ENCODE data around the gene C1orf74. TPM values are rescaled to one million over a fixed set of nuclear protein-coding genes. Genes with fewer than 3 reads are reported as not detected.

Gene C1orf74
- total RNA-seq, 2 experiments from 2014 or later: 0.63 to 0.67 TPM

DNA sequence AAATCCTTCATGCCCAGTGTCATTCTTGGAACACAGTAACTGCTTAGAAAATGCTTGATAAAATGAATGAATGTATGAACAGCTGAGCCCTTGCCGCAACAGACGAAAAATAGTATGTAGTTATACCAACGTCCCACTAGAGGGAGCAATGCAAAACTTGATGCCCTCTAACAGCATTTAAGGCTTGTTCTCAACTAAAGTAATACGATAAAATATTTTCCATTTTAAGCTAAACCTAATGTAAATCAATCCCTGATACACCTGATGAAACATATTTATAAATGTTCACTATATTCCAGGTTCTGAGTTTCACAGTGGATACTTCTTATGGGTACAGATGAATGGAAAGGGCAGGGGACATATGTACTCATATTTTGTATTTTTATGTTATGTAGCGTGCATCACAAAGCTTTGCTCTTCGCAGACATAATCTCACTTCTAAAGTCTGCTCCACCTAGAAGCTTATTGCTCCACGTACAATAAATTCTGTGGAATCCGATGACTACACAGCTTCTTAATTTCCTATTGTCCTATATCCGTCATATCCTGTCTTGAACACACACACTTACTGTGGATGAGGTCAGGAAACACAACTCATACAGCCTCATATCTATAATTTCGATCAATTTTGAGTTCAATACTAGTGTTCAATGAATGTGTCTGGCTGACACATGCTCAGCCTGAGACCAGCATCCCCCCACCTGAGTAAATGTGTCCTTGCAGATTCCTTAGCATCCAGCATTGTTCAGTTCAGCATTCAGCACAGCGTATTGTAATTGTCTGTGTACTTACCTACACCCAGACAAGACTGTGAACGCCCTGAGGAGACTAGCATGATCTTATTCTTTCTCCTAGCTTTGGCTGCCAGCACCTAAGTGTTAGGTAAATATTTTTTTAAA, 39.0 kb upstream of the C1orf74 start:
- ChIA-PET CTCF (interaction anchor here (0.7 to 2.6 kb wide), 16 partner anchors 8 to 99 kb away, joined by 3 to 18 read pairs (median 4); partner anchors contain the start of genes C1orf74, IRF6 and TRAF3IP3), POLR2A (interaction anchor here (0.7 to 2.4 kb wide), 6 partner anchors 18 to 55 kb away, joined by 3 to 14 read pairs (median 4); partner anchors contain the start of genes C1orf74 and IRF6)
- Mint-ChIP-seq H3K4me1 (ENCODE audit: low read depth) (peaks cover 26% of the 10 kb centered on the region), H3K36me3 (ENCODE audit: low read depth) (peaks cover 7% of the 10 kb centered on the region), H3K4me3 (no peak overlapping the region), H3K9me3 (no peaks in the 10 kb centered on the region), H3K27me3 (peaks cover 19% of the 10 kb centered on the region), H3K27ac (no peak overlapping the region)
- H3K4me3 ChIP-seq (ENCODE audit: low read length): no peak overlapping the region
- intact Hi-C loops (cut with DNase I, micrococcal nuclease): loop anchor here in 1 of 2 experiments (5.0 kb wide), 1 partner anchor 76 kb away; no protein-coding TSS in a partner anchor
- H3K4me1 ChIP-seq (ENCODE audit: insufficient read depth, low read length): peaks cover 18% of the 10 kb centered on the region
- ATAC-seq (ENCODE audit: poor library complexity) (peak; percentile 41), DNase-seq (peak in 4 of 14 experiments; percentile 40 to 81 (median 66))
- TF ChIP-seq, protein P1, sequence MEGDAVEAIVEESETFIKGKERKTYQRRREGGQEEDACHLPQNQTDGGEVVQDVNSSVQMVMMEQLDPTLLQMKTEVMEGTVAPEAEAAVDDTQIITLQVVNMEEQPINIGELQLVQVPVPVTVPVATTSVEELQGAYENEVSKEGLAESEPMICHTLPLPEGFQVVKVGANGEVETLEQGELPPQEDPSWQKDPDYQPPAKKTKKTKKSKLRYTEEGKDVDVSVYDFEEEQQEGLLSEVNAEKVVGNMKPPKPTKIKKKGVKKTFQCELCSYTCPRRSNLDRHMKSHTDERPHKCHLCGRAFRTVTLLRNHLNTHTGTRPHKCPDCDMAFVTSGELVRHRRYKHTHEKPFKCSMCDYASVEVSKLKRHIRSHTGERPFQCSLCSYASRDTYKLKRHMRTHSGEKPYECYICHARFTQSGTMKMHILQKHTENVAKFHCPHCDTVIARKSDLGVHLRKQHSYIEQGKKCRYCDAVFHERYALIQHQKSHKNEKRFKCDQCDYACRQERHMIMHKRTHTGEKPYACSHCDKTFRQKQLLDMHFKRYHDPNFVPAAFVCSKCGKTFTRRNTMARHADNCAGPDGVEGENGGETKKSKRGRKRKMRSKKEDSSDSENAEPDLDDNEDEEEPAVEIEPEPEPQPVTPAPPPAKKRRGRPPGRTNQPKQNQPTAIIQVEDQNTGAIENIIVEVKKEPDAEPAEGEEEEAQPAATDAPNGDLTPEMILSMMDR (IDR thresholded peaks at IDR 0.05): peak; percentile 91
- H3K36me3 ChIP-seq (ENCODE audit: insufficient read depth, low read length): no peaks in the 10 kb centered on the region
- no peaks in the 10 kb centered on the region for H3K9me3 ChIP-seq (ENCODE audit: control insufficient read depth in 1 of 2, insufficient read depth in 1 of 2, low read length in 2 of 2)
- H3K27me3 ChIP-seq (ENCODE audit: control insufficient read depth in 1 of 2, insufficient read depth in 2 of 2, low read length in 2 of 2): peaks cover 3 to 7% of the 10 kb centered on the region in 2 experiments
- no peak overlapping the region for H3K27ac ChIP-seq (ENCODE audit: low read depth in 1 of 2, low read length in 2 of 2)

DNA sequence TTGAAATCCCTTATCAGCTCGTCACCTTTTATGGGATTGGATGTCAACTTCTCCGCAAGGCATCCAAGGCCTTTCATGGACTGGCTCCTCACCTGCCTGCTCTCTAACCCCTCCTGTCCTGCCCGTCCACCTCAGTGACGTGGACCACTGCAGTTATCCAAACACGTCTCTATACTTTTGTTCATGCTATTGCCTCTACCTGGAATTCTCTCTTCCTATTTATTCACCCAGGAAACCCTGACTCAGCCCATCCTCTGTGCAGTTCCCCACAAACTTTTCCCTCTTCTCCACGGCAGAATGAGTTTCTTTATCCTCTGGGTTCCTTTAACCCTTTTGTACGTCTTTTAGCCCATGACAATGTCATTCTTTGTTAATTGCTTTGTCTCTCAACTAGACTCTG, 38.3 kb upstream of the C1orf74 start:
- Histone ChIP-seq H3K27me3 (ENCODE audit: control insufficient read depth in 1 of 2, insufficient read depth in 2 of 2, low read length in 2 of 2) (peaks cover 5 to 7% of the 10 kb centered on the region in 2 experiments), H3K27ac (ENCODE audit: low read depth in 1 of 2, low read length in 2 of 2) (no peak overlapping the region), H3K4me3 (ENCODE audit: low read length) (no peak overlapping the region), H3K36me3 (ENCODE audit: insufficient read depth, low read length) (no peaks in the 10 kb centered on the region), H3K4me1 (ENCODE audit: insufficient read depth, low read length) (peaks cover 13% of the 10 kb centered on the region), H3K9me3 (ENCODE audit: control insufficient read depth in 1 of 2, insufficient read depth in 1 of 2, low read length in 2 of 2) (no peaks in the 10 kb centered on the region)
- no peak for ATAC-seq (ENCODE audit: poor library complexity)
- DNase-seq: no peak
- intact Hi-C loops (cut with DNase I, micrococcal nuclease): loop anchor here in 1 of 2 experiments (5.0 kb wide), 1 partner anchor 75 kb away; no protein-coding TSS in a partner anchor
- H3K27ac Mint-ChIP-seq: no peak overlapping the region
- ChIA-PET POLR2A (interaction anchor here (0.7 to 2.4 kb wide), 5 partner anchors 17 to 54 kb away, joined by 3 to 14 read pairs (median 4); partner anchors contain the start of genes C1orf74 and IRF6), CTCF (interaction anchor here (0.7 to 2.6 kb wide), 15 partner anchors 8 to 98 kb away, joined by 3 to 18 read pairs (median 5); partner anchors contain the start of genes C1orf74 and IRF6)
- H3K9me3 Mint-ChIP-seq: no peaks in the 10 kb centered on the region
- H3K4me1 Mint-ChIP-seq (ENCODE audit: low read depth): peaks cover 19% of the 10 kb centered on the region
- H3K27me3 Mint-ChIP-seq: peaks cover 19% of the 10 kb centered on the region
- H3K4me3 Mint-ChIP-seq: no peak overlapping the region
- TF ChIP-seq, protein P1 (IDR thresholded peaks at IDR 0.05): no peak
- H3K36me3 Mint-ChIP-seq (ENCODE audit: low read depth): peaks cover under 1% of the 10 kb centered on the region

DNA sequence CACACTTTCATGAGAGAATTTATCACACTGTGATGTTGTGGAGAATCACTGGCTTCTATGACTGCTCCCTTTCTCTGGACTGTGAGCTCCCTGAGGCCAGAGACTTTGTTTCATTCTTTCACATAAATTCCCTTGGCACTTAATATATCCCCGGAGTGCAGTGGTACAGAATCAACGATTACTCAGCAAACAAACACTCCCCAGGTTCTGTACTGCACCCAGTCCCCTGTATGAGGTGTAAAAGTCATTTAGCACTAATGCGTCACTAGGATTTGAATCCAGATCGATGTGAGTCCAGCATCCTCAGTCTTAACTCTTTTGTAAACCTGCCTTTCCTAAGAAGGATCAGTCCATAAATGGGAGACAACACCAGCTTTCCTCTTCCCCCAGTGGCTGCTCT, 36.6 kb upstream of the C1orf74 start:
- peaks cover 19% of the 10 kb centered on the region for H3K27me3 Mint-ChIP-seq
- peaks cover 11% of the 10 kb centered on the region for H3K4me1 Mint-ChIP-seq (ENCODE audit: low read depth)
- Histone ChIP-seq H3K27ac (ENCODE audit: low read depth in 1 of 2, low read length in 2 of 2) (no peak overlapping the region), H3K4me1 (ENCODE audit: insufficient read depth, low read length) (peaks cover 6% of the 10 kb centered on the region), H3K36me3 (ENCODE audit: insufficient read depth, low read length) (no peaks in the 10 kb centered on the region), H3K9me3 (ENCODE audit: control insufficient read depth in 1 of 2, insufficient read depth in 1 of 2, low read length in 2 of 2) (no peaks in the 10 kb centered on the region), H3K27me3 (ENCODE audit: control insufficient read depth in 1 of 2, insufficient read depth in 2 of 2, low read length in 2 of 2) (peaks cover 5 to 7% of the 10 kb centered on the region in 2 experiments), H3K4me3 (ENCODE audit: low read length) (no peak overlapping the region)
- intact Hi-C loops (cut with DNase I, micrococcal nuclease): loop anchor here in 1 of 2 experiments (5.0 kb wide), 1 partner anchor 74 kb away; no protein-coding TSS in a partner anchor
- H3K27ac Mint-ChIP-seq: no peak overlapping the region
- ATAC-seq (ENCODE audit: poor library complexity): no peak
- DNase-seq: no peak
- CTCF ChIA-PET: no interaction called here
- TF ChIP-seq, protein P1 (IDR thresholded peaks at IDR 0.05): no peak
- H3K4me3 Mint-ChIP-seq: no peak overlapping the region
- POLR2A ChIA-PET: interaction anchor here (2.4 kb wide), 1 partner anchor 16 kb away, joined by 6 read pairs; the partner anchor contains the start of gene IRF6
- H3K36me3 Mint-ChIP-seq (ENCODE audit: low read depth): no peaks in the 10 kb centered on the region
- H3K9me3 Mint-ChIP-seq: no peaks in the 10 kb centered on the region

Measured in CD4-positive, alpha-beta T cell (primary cell).